ENCODE results near the gene SEZ6L.
A peak's percentile ranks its signal among the peaks of the same experiment; 100 is the strongest.

Gene SEZ6L

DNA sequence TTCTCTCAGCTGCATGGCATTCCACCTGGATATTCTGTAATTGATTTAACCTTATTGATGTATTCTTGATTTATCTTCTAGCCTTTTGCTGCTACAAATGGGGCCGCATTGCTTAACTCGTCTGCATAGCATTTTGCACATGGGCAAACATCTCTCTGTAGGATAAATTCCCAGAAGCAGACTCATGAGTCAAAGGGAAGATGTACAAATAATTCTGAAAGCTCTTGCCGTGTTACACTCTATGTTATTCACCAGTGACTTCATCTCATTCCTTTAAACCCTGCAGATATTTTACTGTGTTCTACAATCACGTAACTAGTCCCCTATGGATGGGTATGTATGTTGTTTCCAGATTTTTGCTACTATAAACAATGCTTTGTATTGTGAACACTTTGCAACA lies 112.7 kb downstream of the SEZ6L start:
- Histone ChIP-seq H3K4me1 (ENCODE audit: control insufficient read depth, insufficient read depth, low read length) (no peaks in the 10 kb centered on the region), H3K4me3 (ENCODE audit: low read length) (no peak overlapping the region), H3K27me3 (replicated peaks; ENCODE audit: control insufficient read depth, insufficient read depth, low read length) (peaks cover 13% of the 10 kb centered on the region), H3K9ac (ENCODE audit: low read length) (no peak overlapping the region), H3K36me3 (ENCODE audit: control insufficient read depth, insufficient read depth, low read length, severe bottlenecking) (no peaks in the 10 kb centered on the region), H3K9me3 (ENCODE audit: control insufficient read depth, low read length) (no peaks in the 10 kb centered on the region)
- DNase-seq (ENCODE audit: low read depth), result no peak

DNA sequence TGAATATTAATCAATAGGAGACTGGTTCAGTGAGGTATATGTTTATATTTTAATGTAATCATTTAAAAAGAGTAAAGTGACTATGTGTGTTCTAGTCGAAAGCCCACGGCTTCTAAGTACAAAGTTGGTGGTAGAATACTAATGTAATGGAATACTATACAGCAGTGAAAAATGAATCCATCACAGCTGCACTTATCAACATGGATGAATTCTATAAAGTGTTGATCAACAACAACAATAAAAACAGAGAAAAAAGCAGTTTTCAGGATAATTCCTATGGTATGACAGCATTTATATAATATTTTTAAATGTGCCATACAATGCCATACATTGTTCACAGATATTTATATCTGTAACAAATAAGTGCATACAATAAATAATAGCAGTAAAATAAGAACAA lies 114.1 kb downstream of the SEZ6L start:
- Histone ChIP-seq H3K4me1 (ENCODE audit: control insufficient read depth, insufficient read depth, low read length) (no peaks in the 10 kb centered on the region), H3K9me3 (ENCODE audit: control insufficient read depth, low read length) (no peaks in the 10 kb centered on the region), H3K36me3 (ENCODE audit: control insufficient read depth, insufficient read depth, low read length, severe bottlenecking) (no peaks in the 10 kb centered on the region), H3K4me3 (ENCODE audit: low read length) (no peak overlapping the region), H3K9ac (ENCODE audit: low read length) (no peak overlapping the region), H3K27me3 (replicated peaks; ENCODE audit: control insufficient read depth, insufficient read depth, low read length) (peaks cover 14% of the 10 kb centered on the region)
- DNase-seq (ENCODE audit: low read depth), result no peak

DNA sequence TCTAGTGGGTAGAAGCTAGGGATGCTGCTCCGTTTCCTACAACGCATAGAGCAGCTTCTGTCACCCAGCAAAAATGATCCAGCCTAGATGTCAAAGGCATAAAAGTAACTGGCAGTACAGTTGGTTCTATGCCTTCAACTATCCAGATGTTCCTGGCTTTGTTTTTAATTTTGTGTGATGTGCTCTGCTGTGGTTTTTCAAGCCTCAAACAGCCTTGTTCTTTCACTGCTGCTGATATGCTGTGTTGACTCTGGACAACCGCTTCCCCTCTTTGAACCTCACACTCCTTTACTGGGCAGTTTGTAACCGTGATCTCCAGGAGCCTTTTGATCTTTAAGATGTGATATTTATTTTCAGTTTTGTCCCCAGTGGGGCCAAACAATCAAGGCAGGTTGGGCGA lies 116.4 kb downstream of the SEZ6L start:
- DNase-seq (ENCODE audit: low read depth), result no peak
- Histone ChIP-seq H3K27me3 (replicated peaks; ENCODE audit: control insufficient read depth, insufficient read depth, low read length) (peaks cover 11% of the 10 kb centered on the region), H3K9me3 (ENCODE audit: control insufficient read depth, low read length) (no peaks in the 10 kb centered on the region), H3K4me1 (ENCODE audit: control insufficient read depth, insufficient read depth, low read length) (no peaks in the 10 kb centered on the region), H3K36me3 (ENCODE audit: control insufficient read depth, insufficient read depth, low read length, severe bottlenecking) (no peaks in the 10 kb centered on the region), H3K4me3 (ENCODE audit: low read length) (no peak overlapping the region), H3K9ac (ENCODE audit: low read length) (no peak overlapping the region)

DNA sequence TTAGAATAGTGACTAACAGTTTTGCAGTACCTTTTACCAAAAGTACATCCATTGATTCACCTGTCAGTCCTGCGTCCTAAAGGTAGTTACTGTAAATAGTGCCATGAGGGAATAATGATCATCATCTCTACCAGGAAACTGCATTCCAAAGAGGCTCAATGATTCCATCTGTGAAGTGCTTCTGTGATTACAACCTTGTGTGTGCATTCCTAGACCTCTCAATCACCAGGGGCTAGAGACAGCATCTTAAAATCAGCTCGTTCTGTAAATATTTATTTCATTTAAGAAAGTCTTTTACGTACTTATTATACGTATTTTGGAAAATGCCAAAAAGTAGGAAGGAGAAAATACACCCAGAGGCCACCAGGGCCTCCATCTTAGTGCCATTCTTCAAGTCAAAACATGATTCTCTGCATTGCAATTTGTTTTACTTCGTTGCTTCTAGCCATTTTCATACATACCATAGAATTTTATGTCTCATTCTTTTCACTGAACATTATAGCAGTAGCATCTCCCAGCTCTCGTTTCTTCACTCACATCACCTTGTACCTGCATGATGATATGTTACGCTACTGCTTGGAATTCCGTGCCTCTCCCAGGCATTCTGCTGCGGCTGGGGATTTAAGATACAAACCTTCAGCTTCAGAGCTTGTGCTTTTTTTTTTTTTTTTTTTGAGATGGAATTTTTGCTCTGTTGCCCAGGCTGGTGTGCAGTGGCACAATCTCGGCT lies 117.0 kb downstream of the SEZ6L start:
- Histone ChIP-seq H3K4me1 (ENCODE audit: control insufficient read depth, insufficient read depth, low read length) (no peaks in the 10 kb centered on the region), H3K4me3 (ENCODE audit: low read length) (no peak overlapping the region), H3K9me3 (ENCODE audit: control insufficient read depth, low read length) (no peaks in the 10 kb centered on the region), H3K27me3 (replicated peaks; ENCODE audit: control insufficient read depth, insufficient read depth, low read length) (peaks cover 11% of the 10 kb centered on the region), H3K36me3 (ENCODE audit: control insufficient read depth, insufficient read depth, low read length, severe bottlenecking) (no peaks in the 10 kb centered on the region), H3K9ac (ENCODE audit: low read length) (no peak overlapping the region)
- DNase-seq (ENCODE audit: low read depth), result no peak

DNA sequence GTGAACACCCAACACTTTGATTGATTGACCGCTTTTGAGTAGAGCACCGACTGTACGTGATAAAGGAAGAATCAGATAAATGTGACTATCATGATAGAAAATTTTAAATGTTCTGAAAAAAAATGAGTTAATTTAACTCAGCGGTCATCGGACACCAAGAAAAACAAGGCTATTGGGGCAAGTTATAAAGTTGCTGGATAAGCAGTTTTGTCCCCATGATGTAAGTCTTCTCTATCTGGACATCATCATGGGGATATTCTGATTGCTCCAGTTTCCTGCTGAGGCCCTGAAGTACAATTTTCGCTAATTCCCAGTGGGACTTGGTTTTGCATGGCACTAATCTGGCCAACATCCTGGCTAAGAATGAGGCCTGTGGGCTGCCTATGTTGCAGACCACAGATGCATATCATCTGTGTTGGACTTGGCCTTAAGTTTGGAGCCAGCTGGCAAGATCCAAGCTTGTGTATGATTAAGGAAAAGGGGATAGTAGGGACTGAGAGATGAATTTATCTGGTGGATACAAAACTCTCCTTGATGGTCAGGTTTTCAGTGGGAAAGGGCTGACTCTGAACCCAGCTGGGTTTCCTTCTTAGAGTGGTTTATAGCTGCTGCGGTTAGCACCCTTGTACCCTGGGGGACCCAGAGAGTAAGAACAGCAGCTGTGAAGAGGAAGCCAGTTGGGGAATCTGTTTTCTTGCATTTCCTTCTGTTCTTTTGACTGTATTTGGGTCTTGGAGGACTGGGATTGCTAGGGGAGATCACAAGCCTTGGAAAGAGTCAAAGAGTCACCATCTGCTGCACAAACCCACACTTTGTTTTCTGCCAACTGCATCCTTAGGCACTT lies 118.3 kb downstream of the SEZ6L start:
- H3K36me3 ChIP-seq (ENCODE audit: control insufficient read depth, insufficient read depth, low read length, severe bottlenecking), result no peaks in the 10 kb centered on the region
- no peak overlapping the region for H3K4me3 ChIP-seq (ENCODE audit: low read length)
- H3K9ac ChIP-seq (ENCODE audit: low read length), result no peak overlapping the region
- peaks cover 6% of the 10 kb centered on the region for H3K27me3 ChIP-seq (replicated peaks; ENCODE audit: control insufficient read depth, insufficient read depth, low read length)
- H3K9me3 ChIP-seq (ENCODE audit: control insufficient read depth, low read length), result no peaks in the 10 kb centered on the region
- H3K4me1 ChIP-seq (ENCODE audit: control insufficient read depth, insufficient read depth, low read length), result no peaks in the 10 kb centered on the region
- DNase-seq (ENCODE audit: low read depth), result no peak

DNA sequence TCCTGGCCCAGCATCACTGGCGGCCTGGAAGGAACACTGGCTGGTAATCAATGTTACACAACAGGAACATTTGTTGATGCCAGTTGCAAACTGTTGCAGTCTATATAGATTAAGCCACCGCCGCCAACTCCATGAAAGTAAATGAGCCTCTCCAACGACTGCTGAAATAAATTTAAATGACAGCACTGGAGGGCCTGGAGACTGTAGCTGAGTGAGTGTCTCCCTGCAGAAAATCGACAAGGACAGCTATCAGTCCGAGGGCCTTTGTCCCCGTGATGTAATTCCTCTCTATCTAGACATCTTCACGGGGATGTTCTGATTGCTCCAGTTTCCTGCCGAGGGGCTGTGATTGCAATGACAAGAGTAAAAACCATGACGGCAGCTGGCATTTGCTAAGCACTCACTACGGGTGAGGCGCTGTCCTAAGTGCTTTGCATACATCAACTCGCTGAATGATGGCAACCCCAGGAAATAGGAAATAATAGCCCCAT lies 120.4 kb downstream of the SEZ6L start:
- H3K36me3 ChIP-seq (ENCODE audit: control insufficient read depth, insufficient read depth, low read length, severe bottlenecking), result no peaks in the 10 kb centered on the region
- peaks cover 12% of the 10 kb centered on the region for H3K27me3 ChIP-seq (replicated peaks; ENCODE audit: control insufficient read depth, insufficient read depth, low read length)
- no peak for DNase-seq (ENCODE audit: low read depth)
- no peak overlapping the region for H3K9ac ChIP-seq (ENCODE audit: low read length)
- no peaks in the 10 kb centered on the region for H3K9me3 ChIP-seq (ENCODE audit: control insufficient read depth, low read length)
- H3K4me3 ChIP-seq (ENCODE audit: low read length), result no peak overlapping the region
- no peaks in the 10 kb centered on the region for H3K4me1 ChIP-seq (ENCODE audit: control insufficient read depth, insufficient read depth, low read length)

DNA sequence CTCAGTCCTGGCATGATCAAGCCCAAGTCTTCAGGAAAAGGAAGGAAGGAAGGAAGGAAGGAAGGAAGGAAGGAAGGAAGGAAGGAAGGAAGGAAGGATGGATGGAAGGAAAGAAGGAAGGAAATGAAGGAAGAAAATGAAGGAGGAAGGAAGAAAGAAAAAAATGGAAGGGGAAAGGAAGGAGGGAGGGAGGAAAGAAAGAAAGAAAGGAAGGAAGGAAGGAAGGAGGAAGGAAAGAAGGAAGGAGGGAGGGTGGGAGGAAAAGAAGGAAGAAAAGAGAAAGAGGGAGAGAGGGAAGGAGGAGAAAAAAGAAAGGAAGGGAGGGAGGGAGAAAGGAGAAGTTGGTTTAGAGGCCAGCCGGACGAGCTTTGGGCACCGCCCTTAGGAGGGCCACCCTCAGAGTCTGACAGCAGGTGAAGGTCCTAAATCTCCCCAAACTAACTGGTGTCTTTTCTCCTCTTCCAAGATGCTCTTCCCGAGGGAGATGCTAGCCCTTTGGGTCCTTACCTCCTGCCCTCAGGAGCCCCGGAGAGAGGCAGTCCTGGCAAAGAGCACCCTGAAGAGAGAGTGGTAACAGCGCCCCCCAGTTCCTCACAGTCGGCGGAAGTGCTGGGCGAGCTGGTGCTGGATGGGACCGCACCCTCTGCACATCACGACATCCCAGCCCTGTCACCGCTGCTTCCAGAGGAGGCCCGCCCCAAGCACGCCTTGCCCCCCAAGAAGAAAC lies 122.8 kb downstream of the SEZ6L start:
- Histone ChIP-seq H3K4me3 (ENCODE audit: low read length) (no peak overlapping the region), H3K27me3 (replicated peaks; ENCODE audit: control insufficient read depth, insufficient read depth, low read length) (peaks cover 21% of the 10 kb centered on the region), H3K4me1 (ENCODE audit: control insufficient read depth, insufficient read depth, low read length) (no peaks in the 10 kb centered on the region), H3K9me3 (ENCODE audit: control insufficient read depth, low read length) (no peaks in the 10 kb centered on the region), H3K9ac (ENCODE audit: low read length) (no peak overlapping the region), H3K36me3 (ENCODE audit: control insufficient read depth, insufficient read depth, low read length, severe bottlenecking) (no peaks in the 10 kb centered on the region)
- no peak for DNase-seq (ENCODE audit: low read depth)

DNA sequence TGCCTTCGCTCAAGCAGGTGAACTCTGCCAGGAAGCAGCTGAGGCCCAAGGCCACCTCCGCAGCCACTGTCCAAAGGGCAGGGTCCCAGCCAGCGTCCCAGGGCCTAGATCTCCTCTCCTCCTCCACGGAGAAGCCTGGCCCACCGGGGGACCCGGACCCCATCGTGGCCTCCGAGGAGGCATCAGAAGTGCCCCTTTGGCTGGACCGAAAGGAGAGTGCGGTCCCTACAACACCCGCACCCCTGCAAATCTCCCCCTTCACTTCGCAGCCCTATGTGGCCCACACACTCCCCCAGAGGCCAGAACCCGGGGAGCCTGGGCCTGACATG lies 123.4 kb downstream of the SEZ6L start:
- peaks cover 23% of the 10 kb centered on the region for H3K27me3 ChIP-seq (replicated peaks; ENCODE audit: control insufficient read depth, insufficient read depth, low read length)
- H3K36me3 ChIP-seq (ENCODE audit: control insufficient read depth, insufficient read depth, low read length, severe bottlenecking), result no peaks in the 10 kb centered on the region
- no peak overlapping the region for H3K4me3 ChIP-seq (ENCODE audit: low read length)
- no peaks in the 10 kb centered on the region for H3K4me1 ChIP-seq (ENCODE audit: control insufficient read depth, insufficient read depth, low read length)
- no peaks in the 10 kb centered on the region for H3K9me3 ChIP-seq (ENCODE audit: control insufficient read depth, low read length)
- H3K9ac ChIP-seq (ENCODE audit: low read length), result no peak overlapping the region
- DNase-seq (ENCODE audit: low read depth), result no peak

DNA sequence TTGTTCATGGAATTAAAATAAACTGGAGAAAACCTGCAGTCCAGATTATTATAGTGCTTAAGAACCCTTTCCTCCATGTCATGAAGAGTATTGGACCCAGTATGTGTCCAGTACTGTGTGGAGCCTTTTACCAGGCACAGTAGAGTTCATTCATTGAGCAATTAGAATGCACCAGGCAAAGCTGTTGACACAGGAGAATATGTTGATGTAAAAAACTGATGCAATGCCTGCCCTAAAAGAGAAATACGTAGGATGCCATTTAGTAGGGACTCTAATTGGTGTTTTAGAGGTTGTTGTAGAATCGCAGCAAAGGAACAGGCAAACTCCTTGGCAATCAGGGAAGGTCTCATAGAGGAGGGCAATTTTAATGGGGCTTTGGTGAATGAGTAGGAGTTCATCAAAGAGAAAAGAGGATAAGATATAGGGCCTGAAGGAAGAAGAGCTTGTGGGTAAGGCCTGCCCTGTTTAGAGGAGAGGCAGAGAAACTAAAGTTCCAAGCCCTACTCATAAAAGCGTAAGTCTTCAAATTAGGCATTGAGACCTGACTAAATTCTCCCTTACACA lies 126.4 kb downstream of the SEZ6L start:
- Histone ChIP-seq H3K4me1 (ENCODE audit: control insufficient read depth, insufficient read depth, low read length) (no peaks in the 10 kb centered on the region), H3K36me3 (ENCODE audit: control insufficient read depth, insufficient read depth, low read length, severe bottlenecking) (no peaks in the 10 kb centered on the region), H3K9me3 (ENCODE audit: control insufficient read depth, low read length) (no peaks in the 10 kb centered on the region), H3K9ac (ENCODE audit: low read length) (no peak overlapping the region), H3K4me3 (ENCODE audit: low read length) (no peak overlapping the region), H3K27me3 (replicated peaks; ENCODE audit: control insufficient read depth, insufficient read depth, low read length) (peaks cover 24% of the 10 kb centered on the region)
- DNase-seq (ENCODE audit: low read depth), result peak; percentile 31

DNA sequence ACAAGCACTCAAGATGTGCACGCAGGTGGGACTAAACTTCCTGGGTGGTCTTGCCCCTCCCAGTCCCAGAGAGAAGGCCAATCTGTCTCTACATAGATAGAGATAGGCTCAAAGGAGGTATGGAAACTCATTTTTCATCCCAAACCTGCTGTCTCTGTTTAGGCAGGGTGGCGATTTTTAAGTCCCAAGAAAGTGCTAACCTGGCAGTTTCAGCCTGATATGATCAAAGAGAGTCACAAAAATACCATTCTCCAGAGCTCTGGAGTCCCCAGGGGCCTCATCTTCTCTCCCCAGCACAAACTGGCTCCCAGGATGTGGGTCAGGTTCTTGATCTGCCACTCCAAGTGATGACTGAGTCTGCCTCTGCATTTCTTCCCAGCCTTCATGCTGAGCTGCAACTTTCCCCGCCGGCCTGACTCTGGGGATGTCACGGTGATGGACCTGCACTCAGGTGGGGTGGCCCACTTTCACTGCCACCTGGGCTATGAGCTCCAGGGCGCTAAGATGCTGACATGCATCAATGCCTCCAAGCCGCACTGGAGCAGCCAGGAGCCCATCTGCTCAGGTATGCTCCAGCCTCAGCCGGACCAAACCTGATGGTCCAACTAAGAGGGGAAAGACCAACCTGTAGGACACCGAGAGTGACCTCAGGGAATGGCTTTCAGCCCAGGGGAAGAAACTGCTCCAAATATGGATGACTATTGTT lies 129.5 kb downstream of the SEZ6L start:
- H3K4me3 ChIP-seq (ENCODE audit: low read length), result no peak overlapping the region
- no peaks in the 10 kb centered on the region for H3K4me1 ChIP-seq (ENCODE audit: control insufficient read depth, insufficient read depth, low read length)
- no peaks in the 10 kb centered on the region for H3K9me3 ChIP-seq (ENCODE audit: control insufficient read depth, low read length)
- H3K36me3 ChIP-seq (ENCODE audit: control insufficient read depth, insufficient read depth, low read length, severe bottlenecking), result no peaks in the 10 kb centered on the region
- DNase-seq (ENCODE audit: low read depth), result no peak
- H3K9ac ChIP-seq (ENCODE audit: low read length), result no peak overlapping the region
- peaks cover 30% of the 10 kb centered on the region for H3K27me3 ChIP-seq (replicated peaks; ENCODE audit: control insufficient read depth, insufficient read depth, low read length)

All from adipocyte (in vitro differentiated cells).